Testis (tissue), 2 donors: Measurements from ENCODE around the gene ARL15.

Source experiments
- POLR2A ChIP-seq: fragments of 450-650 bp; IDR thresholded peaks from one replicate; pipeline ENCODE4 v1.6.1; 2017; ENCODE audit warnings: antibody characterized with exemption, mild to moderate bottlenecking, moderate library complexity
- TF ChIP-seq, protein P1 (sequence below), 3 experiments: fragments of 450-650 bp in 2 of 3; fragments of 200-600 bp in 1 of 3; sonication (generic) in 1 of 3; IDR thresholded peaks; one replicate each; pipeline ENCODE4 v1.5.1; 2016 to 2019; ENCODE audit warnings: antibody characterized with exemption in 3 of 3, mild to moderate bottlenecking in 2 of 3, moderate library complexity in 1 of 3

DNA sequence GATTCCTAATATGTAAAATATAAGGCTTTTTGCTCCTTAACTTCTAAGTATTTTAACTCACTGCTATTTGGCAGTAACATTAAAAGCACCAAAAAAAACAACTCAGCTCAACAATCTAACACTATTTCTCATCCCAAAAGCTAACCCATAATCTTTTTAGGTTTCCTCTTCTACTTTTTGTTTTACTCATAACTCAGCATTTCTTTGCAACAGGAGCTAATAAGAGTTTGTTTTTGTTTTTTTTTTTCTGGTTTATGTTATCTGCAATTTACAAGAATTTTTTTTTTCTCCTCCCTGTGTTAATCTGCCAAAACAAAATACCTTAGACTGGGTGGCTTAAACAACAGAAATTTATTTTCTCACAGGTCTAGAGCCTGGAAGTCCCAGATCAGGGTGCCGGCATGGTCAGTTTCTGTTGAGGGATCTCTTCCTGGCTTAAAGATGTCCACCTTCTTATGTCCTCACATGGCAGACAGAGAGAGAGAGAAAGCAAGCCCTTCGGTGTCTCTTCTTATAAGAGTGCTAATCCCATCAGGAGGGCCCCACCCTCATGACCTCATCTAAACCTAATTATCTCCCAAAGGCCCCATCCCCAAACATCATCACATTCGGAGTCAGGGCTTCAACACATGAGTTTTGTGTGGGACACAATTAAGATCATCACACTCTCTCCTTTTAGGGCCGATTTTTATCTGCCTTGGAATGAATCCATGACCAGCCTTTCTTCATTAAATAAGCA is 31.2 kb downstream of the ARL15 start:
- TF ChIP-seq POLR2A = no peak
- TF ChIP-seq, protein P1, sequence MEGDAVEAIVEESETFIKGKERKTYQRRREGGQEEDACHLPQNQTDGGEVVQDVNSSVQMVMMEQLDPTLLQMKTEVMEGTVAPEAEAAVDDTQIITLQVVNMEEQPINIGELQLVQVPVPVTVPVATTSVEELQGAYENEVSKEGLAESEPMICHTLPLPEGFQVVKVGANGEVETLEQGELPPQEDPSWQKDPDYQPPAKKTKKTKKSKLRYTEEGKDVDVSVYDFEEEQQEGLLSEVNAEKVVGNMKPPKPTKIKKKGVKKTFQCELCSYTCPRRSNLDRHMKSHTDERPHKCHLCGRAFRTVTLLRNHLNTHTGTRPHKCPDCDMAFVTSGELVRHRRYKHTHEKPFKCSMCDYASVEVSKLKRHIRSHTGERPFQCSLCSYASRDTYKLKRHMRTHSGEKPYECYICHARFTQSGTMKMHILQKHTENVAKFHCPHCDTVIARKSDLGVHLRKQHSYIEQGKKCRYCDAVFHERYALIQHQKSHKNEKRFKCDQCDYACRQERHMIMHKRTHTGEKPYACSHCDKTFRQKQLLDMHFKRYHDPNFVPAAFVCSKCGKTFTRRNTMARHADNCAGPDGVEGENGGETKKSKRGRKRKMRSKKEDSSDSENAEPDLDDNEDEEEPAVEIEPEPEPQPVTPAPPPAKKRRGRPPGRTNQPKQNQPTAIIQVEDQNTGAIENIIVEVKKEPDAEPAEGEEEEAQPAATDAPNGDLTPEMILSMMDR (IDR thresholded peaks at IDR 0.05) = no peak
